DMS153 treated with DMSO at 0.1 percent for 48 hours (cell line): ENCODE results near the gene ZNF232.
"Not testable (repeated sequence)": the region's sequence is repeated elsewhere in the genome, so short reads cannot be mapped to it uniquely, and the experiment has no call there.

ENCODE experiments used
- DNase-seq: peaks from one replicate; lab custom pipeline; 2025; ENCODE audit not compliant: unreplicated experiment; lab: John Stamatoyannopoulos, UW

ZNF232 gene

GRCh38 chr17:5111402-5112204 is at the start of gene ZNF232:
Gene ZNF232 (minus strand): TSS chr17:5111878. CDS start chr17:5111822, 56 bp downstream.
- DNase-seq, result peak; percentile 78

GRCh38 chr17:5160702-5161101 is 49.0 kb upstream of the ZNF232 start:
- not testable (repeated sequence) for DNase-seq

- not testable (repeated sequence) for DNase-seq
These were observed 34.4 kb upstream of the ZNF232 start for GRCh38 chr17:5146122-5146521.

GRCh38 chr17:5142877-5143276 is 31.2 kb upstream of the ZNF232 start:
- DNase-seq, result not testable (repeated sequence)

- no peak for DNase-seq
These were observed 27.7 kb upstream of the ZNF232 start for GRCh38 chr17:5139458-5139732.

GRCh38 chr17:5138616-5139457 is 27.2 kb upstream of the ZNF232 start:
- DNase-seq, result no peak

- not testable (repeated sequence) for DNase-seq
These were observed 26.5 kb upstream of the ZNF232 start for GRCh38 chr17:5138198-5138544.

GRCh38 chr17:5137511-5138197 is 26.0 kb upstream of the ZNF232 start:
- not testable (repeated sequence) for DNase-seq

- DNase-seq, result not testable (repeated sequence)
These were observed 25.1 kb upstream of the ZNF232 start for GRCh38 chr17:5136580-5137412.

GRCh38 chr17:5135726-5136579 is 24.3 kb upstream of the ZNF232 start:
- DNase-seq, result no peak

- not testable (repeated sequence) for DNase-seq
These were observed 23.5 kb upstream of the ZNF232 start for GRCh38 chr17:5135131-5135712.

- DNase-seq, result not testable (repeated sequence)
These were observed 22.9 kb upstream of the ZNF232 start for GRCh38 chr17:5134571-5134970.

GRCh38 chr17:5133961-5134360 is 22.3 kb upstream of the ZNF232 start:
- not testable (repeated sequence) for DNase-seq

GRCh38 chr17:5133311-5133710 is 21.6 kb upstream of the ZNF232 start:
- no peak for DNase-seq

- DNase-seq, result not testable (repeated sequence)
These were observed 21.0 kb upstream of the ZNF232 start for GRCh38 chr17:5132503-5133225.

- DNase-seq, result not testable (repeated sequence)
These were observed 20.3 kb upstream of the ZNF232 start for GRCh38 chr17:5131799-5132502.

- no peak for DNase-seq
These were observed 19.6 kb upstream of the ZNF232 start for GRCh38 chr17:5131146-5131715.

GRCh38 chr17:5130687-5131086 is 19.0 kb upstream of the ZNF232 start:
- not testable (repeated sequence) for DNase-seq
